Measurements from ENCODE around the gene HSPB6.

- no peak for TF ChIP-seq EZH2 (IDR thresholded peaks at IDR 0.05; ENCODE audit: borderline replicate concordance, low read length)
- no peak for TF ChIP-seq CTCF (IDR thresholded peaks at IDR 0.05; ENCODE audit: low read length)
Measured at GRCh38 chr19:35787227-35787799, 30.5 kb upstream of the HSPB6 start.

Data from OCI-LY1 (cell line).